Adrenal gland (tissue), 12 donors: ENCODE data around the gene TPSD1. TPM values are rescaled to one million over a fixed set of nuclear protein-coding genes. Genes with fewer than 3 reads are reported as not detected.
"Not testable (repeated sequence)": the region's sequence is repeated elsewhere in the genome, so short reads cannot be mapped to it uniquely, and the experiment has no call there.

Source experiments
- DNase-seq, 7 donors: peaks; one replicate each; pipeline ENCODE4 v3.0.0-alpha.2; 2019 to 2020
- H3K27ac ChIP-seq, 5 donors: fragments of 200-600 bp; sonication (generic) in 4 of 5; 1 replicate in 3 of 5; 2 replicates in 2 of 5; pipeline versions ENCODE4 v1.5.1 to v1.8.0; 2016 to 2020; ENCODE audit warnings: mild to moderate bottlenecking in 1 of 5
- H3K27me3 ChIP-seq: fragments of 200-600 bp; 2 replicates; pipeline ENCODE4 v1.8.0; 2021
- H3K36me3 ChIP-seq, 2 donors: fragments of 200-600 bp; replicated peaks in 1 of 2; 1 replicate in 1 of 2; 2 replicates in 1 of 2; pipeline versions ENCODE4 v1.5.1 to v1.8.0; 2018 to 2022
- H3K4me1 ChIP-seq, 2 donors: fragments of 200-600 bp; replicated peaks in 1 of 2; 1 replicate in 1 of 2; 2 replicates in 1 of 2; pipeline versions ENCODE4 v1.5.1 to v1.8.0; 2018 to 2021
- H3K4me3 ChIP-seq, 4 donors: fragments of 200-600 bp; sonication (generic) in 3 of 4; one replicate each; pipeline ENCODE4 v1.5.1; 2016 to 2018
- H3K9me3 ChIP-seq, 3 donors: fragments of 200-600 bp; sonication (generic) in 1 of 3; replicated peaks in 1 of 3; 1 replicate in 2 of 3; 2 replicates in 1 of 3; pipeline versions ENCODE4 v1.5.1 to v1.8.0; 2016 to 2021
- WGBS, 4 donors: extraction: QIAGEN DNeasy Blood & Tissue Kit in 2 of 4; methylation state at CpG; one replicate each; pipeline versions ENCODE4 v1.1.5 to v1.1.7; 2013 to 2017; 5-methylcytosine and 5-hydroxymethylcytosine counted together
- intact Hi-C, 2 donors: fragments of 100-400 bp; cut with DNase I; formaldehyde crosslinking; loops; one replicate each; pipeline versions ENCODE4 v1.14.1 to v1.15.0; 2022 to 2023
- polyA plus RNA-seq, 3 donors: library from polyadenylated mRNA; stranded (reverse); fragments of 200-250 nt in 2 of 3; fragments of 350-450 nt in 1 of 3; fragmentation: Illumina TruSeq in 1 of 3; extraction: RNeasy Lipid Tissue Mini Kit (QIAGEN cat#74804) in 1 of 3; gene quantifications; one replicate each; pipeline ENCODE4 v1.2.3, GENCODE V29; 2013 to 2014
- total RNA-seq, 9 donors: library from RNA; depleted of rRNA in 4 of 9; stranded (reverse); fragments of >200 nt in 4 of 9; fragments of 120-200 nt in 1 of 9; fragmentation: NEBNext Ultra II Directional in 1 of 9; extraction: Animal tissue kit (Norgen Biotek cat#: 25700) in 1 of 9; gene quantifications; one replicate each; pipeline versions ENCODE4 v1.1.0 to v1.2.4, GENCODE V29; 2013 to 2023
- donor health status: healthy with polysubstance abuse.
- donor health status: Bipolar disorder and iron deficiency.
- donor health status: DM: yes; HTN: yes; CAD: no.
- donor health status: DM: no; HTN: no; CAD: no.
- donor health status: DM: no; HTN: no; CAD: no.
- donor health status: DM: yes; HTN: yes; CAD: no.

TPSD1 gene
- total and polyA plus RNA-seq, 12 donors = 0.24 TPM; not detected in 11

DNA sequence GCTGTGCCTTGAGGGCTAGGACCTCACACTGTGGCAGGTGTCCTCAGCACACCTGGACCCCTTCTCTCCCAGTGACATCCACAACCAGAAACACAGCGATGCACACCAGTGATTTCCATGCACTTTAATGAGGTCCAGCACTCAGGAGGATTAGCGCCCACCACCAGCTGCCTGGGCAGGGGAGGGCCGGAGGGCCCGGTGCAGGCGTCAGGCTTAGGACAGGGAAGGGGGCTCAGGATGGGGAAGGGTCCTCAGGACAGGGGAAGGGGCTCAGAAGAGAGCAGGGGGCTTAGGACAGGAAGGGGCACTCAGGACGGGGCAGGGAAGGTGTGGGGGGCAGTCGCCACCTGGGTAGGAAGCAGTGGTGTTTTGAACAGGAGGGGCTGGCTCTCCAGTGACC lies 27.6 kb upstream of the TPSD1 start:
- 73 to 78% (median 74%) methylated on average over 5 to 7 of the region's 7 CpGs; no CpG with 5 or more reads in 1 of the 4 donors for WGBS, 4 donors

DNA sequence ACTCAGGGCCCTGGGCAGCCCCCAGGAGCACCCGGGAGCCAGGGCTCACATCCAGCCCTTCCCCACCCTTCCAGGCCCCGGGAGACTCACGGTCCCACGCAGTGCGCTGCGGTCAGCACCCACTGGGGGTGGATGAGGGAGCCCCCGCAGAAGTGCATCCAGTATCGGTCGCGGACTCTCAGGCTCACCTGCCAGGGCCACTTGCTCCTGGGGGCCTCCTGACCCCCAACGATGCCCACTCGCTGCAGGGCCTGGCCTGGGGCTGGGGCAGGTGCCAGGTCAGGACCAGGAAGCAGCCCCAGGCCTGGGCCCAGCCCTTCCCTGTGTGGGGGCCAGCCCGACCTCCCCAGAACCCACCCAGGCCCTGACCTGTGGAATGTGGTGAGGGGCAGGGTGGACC lies 26.4 kb upstream of the TPSD1 start:
- DNase-seq = not testable (repeated sequence)

More for the DNA sequence above, 27.6 kb upstream of the TPSD1 start:
- H3K4me1 ChIP-seq, H3K27me3 ChIP-seq, H3K4me3 ChIP-seq, H3K27ac ChIP-seq, H3K9me3 ChIP-seq, H3K36me3 ChIP-seq, intact Hi-C loops: not testable (repeated sequence)
- peak in 1 of 7 donors; percentile 3 for DNase-seq

DNA sequence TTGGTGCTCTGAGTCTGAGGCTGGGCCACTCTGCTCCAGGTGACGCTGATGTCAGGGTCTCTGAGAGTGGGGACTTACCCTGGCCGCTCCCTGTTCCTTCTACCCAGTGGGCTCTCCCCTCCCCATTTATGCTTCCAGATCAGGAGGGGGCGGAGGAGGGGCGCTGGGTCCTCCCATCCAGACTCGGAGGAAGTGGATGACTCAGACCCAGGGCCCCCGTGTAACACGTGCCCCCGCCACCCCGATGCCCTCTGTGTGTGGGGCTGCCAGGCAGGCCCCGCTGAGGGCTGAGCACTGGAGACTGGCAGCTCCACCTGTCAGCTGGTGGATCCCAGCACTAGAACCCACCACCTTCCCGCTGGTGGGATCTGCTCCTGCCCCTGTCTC lies 25.8 kb upstream of the TPSD1 start, which contains the start of gene TPSB2:
TSS of gene TPSB2 (minus strand) at position 101 of the 387 bp plus-strand sequence. CDS start 233 bp downstream, outside the sequence.
- H3K27me3 ChIP-seq, intact Hi-C loops, H3K27ac ChIP-seq, H3K9me3 ChIP-seq, DNase-seq, H3K36me3 ChIP-seq, H3K4me1 ChIP-seq, H3K4me3 ChIP-seq: not testable (repeated sequence)
- WGBS, 4 donors = 84% methylated on average over 4 of the region's 11 CpGs; no CpG with 5 or more reads in 3 of the 4 donors

More for the DNA sequence above, 26.4 kb upstream of the TPSD1 start:
- H3K27me3 ChIP-seq, H3K36me3 ChIP-seq, intact Hi-C loops, H3K9me3 ChIP-seq, H3K4me3 ChIP-seq, H3K27ac ChIP-seq, H3K4me1 ChIP-seq: not testable (repeated sequence)
- whole genome bisulfite sequencing, 4 donors = 82 to 84% methylated on average over 8 to 12 of the region's 13 CpGs; no CpG with 5 or more reads in 2 of the 4 donors

DNA sequence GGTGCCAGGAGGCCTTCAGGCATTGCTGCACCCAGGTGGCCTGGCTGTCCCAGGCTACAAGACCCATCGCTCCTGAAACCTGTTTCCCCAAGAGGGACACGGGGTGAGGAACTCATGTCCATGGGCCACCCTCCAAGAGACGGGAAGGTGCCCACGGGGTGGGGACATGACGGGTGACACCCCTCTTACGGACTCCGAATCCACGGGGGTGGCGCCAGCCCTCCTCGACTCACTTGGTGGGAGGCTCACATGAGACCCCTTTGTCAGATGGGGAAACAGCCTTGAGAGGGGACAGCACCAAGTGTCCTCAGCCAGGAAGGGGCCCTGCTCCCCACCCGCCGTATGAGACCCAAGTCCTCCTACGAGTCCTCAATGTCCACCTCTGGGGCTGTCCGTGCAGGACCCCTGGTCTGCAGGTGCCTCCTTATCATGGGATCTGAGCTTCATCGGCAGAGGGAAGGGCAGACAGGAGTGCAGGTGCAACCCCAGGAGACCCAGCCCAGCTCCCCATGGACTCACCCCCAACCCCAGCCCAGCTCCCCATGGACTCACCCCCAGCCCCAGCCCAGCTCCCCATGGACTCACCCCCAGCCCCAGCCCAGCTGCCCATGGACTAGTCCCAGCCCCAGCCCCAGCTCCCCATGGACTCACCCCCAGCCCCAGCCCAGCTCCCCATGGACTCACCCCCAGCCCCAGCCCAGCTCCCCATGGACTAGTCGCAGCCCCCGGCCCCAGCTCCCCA lies 25.2 kb upstream of the TPSD1 start:
- H3K4me1 ChIP-seq, H3K9me3 ChIP-seq, H3K27me3 ChIP-seq, H3K36me3 ChIP-seq, intact Hi-C loops, H3K27ac ChIP-seq, H3K4me3 ChIP-seq: not testable (repeated sequence)
- WGBS, 4 donors = 60 to 81% (median 76%) methylated on average over 1 to 17 of the region's 17 CpGs
- DNase-seq = peak in 1 of 7 donors; percentile 7

DNA sequence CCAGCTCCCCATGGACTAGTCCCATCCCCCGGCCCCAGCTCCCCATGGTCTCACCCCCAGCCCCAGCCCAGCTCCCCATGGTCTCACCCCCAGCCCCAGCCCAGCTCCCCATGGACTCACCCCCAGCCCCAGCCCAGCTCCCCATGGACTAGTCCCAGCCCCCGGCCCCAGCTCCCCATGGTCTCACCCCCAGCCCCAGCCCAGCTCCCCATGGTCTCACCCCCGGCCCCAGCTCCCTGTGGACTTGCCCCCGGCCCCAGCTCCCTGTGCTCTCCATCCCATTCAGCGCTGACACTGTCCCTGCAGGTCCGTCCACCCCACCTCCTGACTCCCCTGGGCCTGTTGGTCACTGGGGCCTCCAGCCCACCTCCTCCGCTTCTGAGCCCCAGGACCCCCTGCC lies 24.6 kb upstream of the TPSD1 start:
- H3K27ac ChIP-seq, H3K4me3 ChIP-seq, H3K36me3 ChIP-seq, H3K4me1 ChIP-seq, H3K27me3 ChIP-seq, intact Hi-C loops, H3K9me3 ChIP-seq: not testable (repeated sequence)
- DNase-seq = peak in 2 of 7 donors; percentile 2 to 12
- WGBS, 4 donors = 76 to 86% (median 80%) methylated on average over 1 to 7 of the region's 7 CpGs; no CpG with 5 or more reads in 1 of the 4 donors

DNA sequence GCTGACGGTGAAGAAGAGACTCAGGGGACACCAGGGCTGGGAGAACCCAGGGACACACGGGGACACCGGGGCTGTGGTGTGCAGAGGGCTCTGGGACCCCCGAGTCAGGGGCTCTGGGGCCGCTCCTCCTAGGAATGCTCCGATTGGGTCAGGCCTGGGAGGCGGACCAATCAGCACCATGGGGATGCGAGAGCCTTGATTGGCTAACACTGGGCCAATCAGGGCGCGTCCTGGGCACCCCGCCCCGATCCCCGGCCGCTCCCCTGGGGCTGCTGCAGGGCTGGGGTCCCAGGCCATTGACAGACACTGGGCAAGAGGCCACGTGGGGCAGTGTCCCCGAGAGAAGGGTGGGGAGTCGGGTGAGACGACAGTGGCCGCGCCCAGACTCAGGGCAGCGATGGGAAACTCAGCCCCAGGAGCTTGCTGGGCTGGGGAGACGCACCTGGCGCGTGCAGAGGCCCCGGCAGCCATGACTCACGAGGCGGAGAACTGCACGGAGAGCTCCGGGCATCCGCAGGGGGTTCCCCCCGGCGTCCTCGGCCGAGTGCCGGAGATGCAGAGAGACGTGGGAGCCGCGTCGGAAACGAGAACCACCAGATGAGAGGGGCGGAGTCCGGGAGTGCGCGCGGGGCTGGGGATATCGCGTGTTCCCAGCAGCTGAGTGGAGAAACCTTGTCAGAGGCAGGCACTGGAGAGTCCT lies 23.7 kb upstream of the TPSD1 start:
- H3K4me1 ChIP-seq, H3K27ac ChIP-seq, intact Hi-C loops, H3K4me3 ChIP-seq, H3K36me3 ChIP-seq, H3K27me3 ChIP-seq, H3K9me3 ChIP-seq, DNase-seq: not testable (repeated sequence)
- no CpG with 5 or more reads among the region's 47 CpGs for WGBS, 4 donors

DNA sequence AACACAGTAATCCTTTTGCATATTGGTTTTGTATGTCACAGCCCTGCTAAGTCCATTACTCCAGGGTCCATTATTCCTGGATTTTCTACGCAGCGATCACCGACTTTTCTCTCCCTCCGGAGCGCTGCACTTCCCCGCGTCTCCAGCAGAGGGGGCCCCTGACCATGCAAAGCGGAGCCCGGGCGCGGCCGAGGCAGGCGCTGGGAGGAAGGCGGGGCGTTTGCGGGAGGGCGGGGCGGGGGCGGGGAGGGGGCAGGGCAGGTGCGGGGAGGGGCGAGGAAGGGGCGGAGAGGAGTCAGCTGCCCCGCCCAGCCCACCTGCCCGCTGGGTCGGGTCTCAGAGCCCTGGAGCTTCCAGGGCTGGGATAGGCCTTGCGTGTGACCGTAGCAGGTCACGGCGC lies 19.2 kb upstream of the TPSD1 start:
- H3K9me3 ChIP-seq, H3K36me3 ChIP-seq, H3K27ac ChIP-seq, DNase-seq, intact Hi-C loops, H3K27me3 ChIP-seq, H3K4me1 ChIP-seq, H3K4me3 ChIP-seq: not testable (repeated sequence)
- no CpG with 5 or more reads among the region's 29 CpGs for WGBS, 4 donors
